GM23248 (cell line): ENCODE results near the gene GARNL3. TPM values are rescaled to one million over a fixed set of nuclear protein-coding genes. Genes with fewer than 3 reads are reported as not detected.

Experiments used
- DNase-seq: peaks from one replicate; pipeline ENCODE4 v3.0.0-alpha.2; 2015
- H2AFZ ChIP-seq: fragments of 200-600 bp; sonication (generic); 2 replicates; pipeline ENCODE4 v1.6.1; 2016; ENCODE audit warnings: antibody characterized with exemption
- H3F3A ChIP-seq: fragments of 200-600 bp; sonication (generic); 2 replicates; pipeline ENCODE4 v1.6.1; 2016; ENCODE audit warnings: mild to moderate bottlenecking, antibody characterized with exemption, mixed run types; ENCODE audit not compliant: insufficient read depth
- H3K27ac ChIP-seq: fragments of 200-600 bp; sonication (generic); 2 replicates; pipeline ENCODE4 v1.5.1; 2016; ENCODE audit warnings: mild to moderate bottlenecking
- H3K27me3 ChIP-seq: fragments of 200-600 bp; sonication (generic); replicated peaks from 2 replicates; pipeline ENCODE4 v1.6.1; 2016; ENCODE audit warnings: mild to moderate bottlenecking; ENCODE audit not compliant: insufficient read depth
- H3K36me3 ChIP-seq: fragments of 200-600 bp; sonication (generic); 2 replicates; pipeline ENCODE4 v1.6.1; 2016; ENCODE audit warnings: low read depth, mild to moderate bottlenecking
- H3K4me1 ChIP-seq: fragments of 200-600 bp; sonication (generic); 2 replicates; pipeline ENCODE4 v1.6.1; 2016; ENCODE audit warnings: mild to moderate bottlenecking; ENCODE audit not compliant: insufficient read depth
- H3K4me2 ChIP-seq: fragments of 200-600 bp; sonication (generic); one replicate; pipeline ENCODE4 v1.6.1; 2016; ENCODE audit warnings: mild to moderate bottlenecking; ENCODE audit not compliant: unreplicated experiment
- H3K4me3 ChIP-seq: fragments of 200-600 bp; sonication (generic); 2 replicates; pipeline ENCODE4 v1.5.1; 2016; ENCODE audit warnings: mild to moderate bottlenecking
- H3K79me2 ChIP-seq: fragments of 200-600 bp; sonication (generic); 2 replicates; pipeline ENCODE4 v1.6.1; 2016; ENCODE audit warnings: mild to moderate bottlenecking; ENCODE audit not compliant: insufficient read depth
- H3K9ac ChIP-seq: fragments of 200-600 bp; sonication (generic); 2 replicates; pipeline ENCODE4 v1.6.1; 2016; ENCODE audit warnings: mild to moderate bottlenecking
- H3K9me2 ChIP-seq: fragments of 200-600 bp; sonication (generic); 2 replicates; pipeline ENCODE4 v1.6.1; 2016; ENCODE audit warnings: mixed run types, mild to moderate bottlenecking, moderate library complexity; ENCODE audit not compliant: insufficient read depth
- H3K9me3 ChIP-seq: fragments of 200-600 bp; sonication (generic); one replicate; pipeline ENCODE4 v1.6.1; 2017; ENCODE audit warnings: low read depth
- H4K20me1 ChIP-seq: fragments of 200-600 bp; sonication (generic); 2 replicates; pipeline ENCODE4 v1.6.0; 2016; ENCODE audit not compliant: insufficient read depth
- EZH2 ChIP-seq: fragments of 200-600 bp; sonication (generic); IDR thresholded peaks from 2 replicates; pipeline ENCODE4 v1.6.1; 2018; ENCODE audit warnings: antibody characterized with exemption, mild to moderate bottlenecking; ENCODE audit not compliant: insufficient read depth, poor library complexity, severe bottlenecking
- EZH2phosphoT487 ChIP-seq: fragments of 200-600 bp; sonication (generic); IDR thresholded peaks from 2 replicates; pipeline ENCODE4 v1.6.1; 2018; ENCODE audit warnings: antibody characterized with exemption, moderate library complexity, mild to moderate bottlenecking, low read depth; ENCODE audit not compliant: insufficient read depth
- WGBS, 2 experiments: methylation state at CpG; one replicate each; pipeline ENCODE4 v1.1.6; 2015 to 2017; ENCODE audit warnings: low lambda C conversion rate in 2 of 2, low coverage in 1 of 2; ENCODE audit errors: missing lambda C conversion rate in 2 of 2; 5-methylcytosine and 5-hydroxymethylcytosine counted together
- in situ Hi-C: fragments of 300-500 bp; cut with MboI; formaldehyde crosslinking; loops from 2 replicates; pipeline ENCODE4 v1.15.0; 2020
- polyA plus RNA-seq: library from polyadenylated mRNA; unstranded; fragments of >200 nt; fragmentation: Nextera tagmentation; extraction: Ambion mirVana; gene quantifications from 2 replicates; pipeline ENCODE4 v1.2.1, GENCODE V29; 2016
- total RNA-seq: library from RNA; depleted of rRNA; stranded (reverse); fragments of >200 nt; shearing (Covaris generic); gene quantifications from 2 replicates; pipeline ENCODE4 v1.2.3, GENCODE V29; 2014

The GARNL3 gene
- total and polyA plus RNA-seq, 2 experiments from 2014 or later, result 0.43 to 1.3 TPM

DNA sequence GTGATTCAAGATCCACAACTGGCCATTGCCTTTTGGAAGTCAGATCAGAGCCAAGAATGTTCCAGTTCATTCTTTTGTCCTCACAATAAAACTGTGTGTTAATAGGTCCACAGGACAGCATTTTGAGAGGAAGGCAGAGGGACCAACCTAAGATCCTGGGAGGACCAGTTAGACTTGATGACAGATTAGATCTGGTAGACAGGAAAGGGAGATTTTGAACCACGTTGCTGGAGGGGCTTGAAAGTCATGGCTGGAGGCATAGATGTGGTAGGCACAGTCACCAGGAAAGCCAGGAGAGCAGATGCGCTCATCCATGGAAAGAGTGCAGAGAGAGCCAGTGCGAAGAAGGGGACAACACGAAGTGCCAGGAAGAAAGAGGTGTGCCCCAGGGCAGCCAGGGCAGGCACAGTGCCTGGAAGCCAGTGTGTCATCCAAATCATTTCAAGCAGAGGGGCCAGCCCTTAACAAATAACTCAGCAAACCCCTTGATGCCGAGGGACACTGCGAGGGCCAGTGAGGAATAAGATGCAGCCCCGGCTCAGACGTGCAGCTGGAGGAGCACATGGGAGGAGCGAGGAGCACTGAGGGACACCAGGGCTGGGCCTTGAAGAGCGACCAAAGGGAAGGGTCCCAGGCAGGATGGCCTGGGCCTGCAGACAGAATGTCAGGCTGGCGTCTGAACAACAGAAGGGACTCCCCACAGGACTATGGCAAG lies 119.6 kb downstream of the GARNL3 start:
- H2AFZ ChIP-seq, result no peak overlapping the region
- no peak overlapping the region for H3K4me3 ChIP-seq
- no peaks in the 10 kb centered on the region for H3K36me3 ChIP-seq
- H3K27me3 ChIP-seq, result peaks cover 53% of the 10 kb centered on the region
- DNase-seq, result no peak
- H3K4me1 ChIP-seq, result 0 out of 2 replicates have a peak, but pooled peaks cover 9% of the 10 kb centered on the region
- peaks cover 8% of the 10 kb centered on the region for H3F3A ChIP-seq
- no peaks in the 10 kb centered on the region for H3K9me3 ChIP-seq
- no peak overlapping the region for H3K9ac ChIP-seq
- H3K79me2 ChIP-seq, result no peaks in the 10 kb centered on the region
- H3K9me2 ChIP-seq, result no peaks in the 10 kb centered on the region
- WGBS, 2 experiments, result 68% methylated on average over 10 to 11 of the region's 11 CpGs
- H3K4me2 ChIP-seq, result no peak overlapping the region
- in situ Hi-C loops, result no loop called here
- no peaks in the 10 kb centered on the region for H4K20me1 ChIP-seq
- TF ChIP-seq EZH2, result no peak
- no peak for TF ChIP-seq EZH2phosphoT487
- H3K27ac ChIP-seq, result no peak overlapping the region

GRCh38 chr9:127384901-127385300 lies 120.3 kb downstream of the GARNL3 start:
- in situ Hi-C loops, result no loop called here
- H3F3A ChIP-seq, result peaks cover 8% of the 10 kb centered on the region
- TF ChIP-seq EZH2 (no peak), EZH2phosphoT487 (no peak)
- no peaks in the 10 kb centered on the region for H3K79me2 ChIP-seq
- WGBS, 2 experiments, result 87 to 88% methylated on average over 13 of the region's 13 CpGs
- no peaks in the 10 kb centered on the region for H3K36me3 ChIP-seq
- H3K9ac ChIP-seq, result no peak overlapping the region
- H3K4me3 ChIP-seq, result no peak overlapping the region
- no peak overlapping the region for H3K4me2 ChIP-seq
- H3K27me3 ChIP-seq, result peaks cover 60% of the 10 kb centered on the region
- H2AFZ ChIP-seq, result no peak overlapping the region
- DNase-seq, result no peak
- H3K27ac ChIP-seq, result no peak overlapping the region
- no peaks in the 10 kb centered on the region for H3K9me3 ChIP-seq
- H3K9me2 ChIP-seq, result no peaks in the 10 kb centered on the region
- no peaks in the 10 kb centered on the region for H4K20me1 ChIP-seq
- H3K4me1 ChIP-seq, result 0 out of 2 replicates have a peak, but pooled peaks cover 9% of the 10 kb centered on the region

DNA sequence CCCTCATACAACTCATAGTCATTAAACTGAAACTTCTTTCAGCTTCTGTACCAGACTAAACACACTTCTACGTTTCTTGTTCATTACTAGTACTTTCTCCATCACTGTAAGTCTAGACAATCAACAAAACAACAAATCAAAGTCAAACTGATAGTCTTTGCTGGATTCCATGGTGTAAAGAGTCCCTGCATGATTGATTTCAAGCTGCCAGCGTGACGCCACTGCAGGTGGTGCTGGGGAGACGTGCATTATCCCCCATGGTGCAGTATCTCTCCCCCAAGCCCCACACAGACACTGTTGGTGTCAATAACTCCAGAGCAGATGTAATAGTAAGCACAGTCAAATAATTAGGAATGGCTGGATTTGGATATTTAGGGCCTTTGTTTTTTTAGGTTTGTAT lies 121.7 kb downstream of the GARNL3 start:
- H3K27ac ChIP-seq, result no peak overlapping the region
- no peak overlapping the region for H3K4me3 ChIP-seq
- no peak overlapping the region for H3K9ac ChIP-seq
- DNase-seq, result no peak
- no peak overlapping the region for H2AFZ ChIP-seq
- WGBS, 2 experiments, result 82 to 86% methylated on average over 4 of the region's 4 CpGs
- in situ Hi-C loops, result no loop called here
- no peaks in the 10 kb centered on the region for H3K36me3 ChIP-seq
- H3K9me3 ChIP-seq, result no peaks in the 10 kb centered on the region
- TF ChIP-seq EZH2phosphoT487, result no peak
- TF ChIP-seq EZH2, result no peak
- no peak overlapping the region for H3K4me2 ChIP-seq
- peaks cover 60% of the 10 kb centered on the region for H3K27me3 ChIP-seq
- H3F3A ChIP-seq, result peaks cover 8% of the 10 kb centered on the region
- H4K20me1 ChIP-seq, result no peaks in the 10 kb centered on the region
- H3K9me2 ChIP-seq, result no peaks in the 10 kb centered on the region
- H3K4me1 ChIP-seq, result 0 out of 2 replicates have a peak, but pooled peaks cover 9% of the 10 kb centered on the region
- no peaks in the 10 kb centered on the region for H3K79me2 ChIP-seq

GRCh38 chr9:127386981-127387380 lies 122.4 kb downstream of the GARNL3 start:
- DNase-seq, result no peak
- Histone ChIP-seq H3F3A (peaks cover 8% of the 10 kb centered on the region), H3K4me1 (0 out of 2 replicates have a peak, but pooled peaks cover 9% of the 10 kb centered on the region), H3K9me3 (no peaks in the 10 kb centered on the region), H3K27ac (no peak overlapping the region), H3K4me3 (no peak overlapping the region), H3K9ac (no peak overlapping the region), H4K20me1 (no peaks in the 10 kb centered on the region), H3K27me3 (peaks cover 63% of the 10 kb centered on the region), H3K4me2 (no peak overlapping the region), H3K9me2 (no peaks in the 10 kb centered on the region), H3K36me3 (no peaks in the 10 kb centered on the region), H3K79me2 (no peaks in the 10 kb centered on the region), H2AFZ (no peak overlapping the region)
- 83 to 85% methylated on average over 10 of the region's 10 CpGs for WGBS, 2 experiments
- TF ChIP-seq EZH2 (no peak), EZH2phosphoT487 (no peak)
- in situ Hi-C loops, result no loop called here
